ENCODE results near the gene DCLK2.

DCLK2 gene

DNA sequence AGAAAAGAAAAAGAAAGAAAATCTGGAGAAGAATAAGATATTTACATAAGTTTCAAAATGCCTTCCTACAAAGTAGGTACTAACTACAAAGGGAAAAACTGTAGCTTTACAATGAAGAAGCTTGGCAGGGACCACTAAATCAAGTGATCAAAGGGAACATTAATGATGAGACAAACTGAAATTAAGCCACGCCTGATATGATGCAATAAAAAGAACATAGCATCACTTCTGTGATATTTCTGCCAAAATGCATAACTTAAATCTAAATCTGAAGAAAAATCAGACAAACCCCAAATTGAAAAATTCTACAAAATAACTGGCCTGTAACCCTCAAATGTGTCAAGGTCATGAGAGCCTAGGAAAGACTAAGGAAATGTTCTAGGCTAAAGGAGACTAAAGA lies 8.9 kb upstream of the DCLK2 start:
- Histone ChIP-seq H3F3A (ENCODE audit: insufficient read depth, low read length) (no peaks in the 10 kb centered on the region), H3K79me2 (ENCODE audit: insufficient read depth, low read length) (no peaks in the 10 kb centered on the region), H3K9ac (ENCODE audit: low read length) (no peak overlapping the region), H3K4me2 (ENCODE audit: low read length) (no peak overlapping the region), H3K9me2 (ENCODE audit: low read depth, low read length) (no peaks in the 10 kb centered on the region), H3K27me3 (ENCODE audit: insufficient read depth, low read length) (no peaks in the 10 kb centered on the region), H3K36me3 (ENCODE audit: insufficient read depth, low read length) (no peaks in the 10 kb centered on the region), H3K9me3 (ENCODE audit: low read length) (no peaks in the 10 kb centered on the region), H3K27ac (ENCODE audit: low read depth, low read length, poor library complexity, severe bottlenecking) (no peak overlapping the region), H3K4me3 (ENCODE audit: low read depth, low read length, poor library complexity, severe bottlenecking) (no peak overlapping the region), H2AFZ (ENCODE audit: low read length) (no peak overlapping the region), H4K20me1 (ENCODE audit: insufficient read depth, low read length) (no peaks in the 10 kb centered on the region), H3K4me1 (ENCODE audit: insufficient read depth, low read length, severe bottlenecking) (no peaks in the 10 kb centered on the region)
- TF ChIP-seq, protein P1, sequence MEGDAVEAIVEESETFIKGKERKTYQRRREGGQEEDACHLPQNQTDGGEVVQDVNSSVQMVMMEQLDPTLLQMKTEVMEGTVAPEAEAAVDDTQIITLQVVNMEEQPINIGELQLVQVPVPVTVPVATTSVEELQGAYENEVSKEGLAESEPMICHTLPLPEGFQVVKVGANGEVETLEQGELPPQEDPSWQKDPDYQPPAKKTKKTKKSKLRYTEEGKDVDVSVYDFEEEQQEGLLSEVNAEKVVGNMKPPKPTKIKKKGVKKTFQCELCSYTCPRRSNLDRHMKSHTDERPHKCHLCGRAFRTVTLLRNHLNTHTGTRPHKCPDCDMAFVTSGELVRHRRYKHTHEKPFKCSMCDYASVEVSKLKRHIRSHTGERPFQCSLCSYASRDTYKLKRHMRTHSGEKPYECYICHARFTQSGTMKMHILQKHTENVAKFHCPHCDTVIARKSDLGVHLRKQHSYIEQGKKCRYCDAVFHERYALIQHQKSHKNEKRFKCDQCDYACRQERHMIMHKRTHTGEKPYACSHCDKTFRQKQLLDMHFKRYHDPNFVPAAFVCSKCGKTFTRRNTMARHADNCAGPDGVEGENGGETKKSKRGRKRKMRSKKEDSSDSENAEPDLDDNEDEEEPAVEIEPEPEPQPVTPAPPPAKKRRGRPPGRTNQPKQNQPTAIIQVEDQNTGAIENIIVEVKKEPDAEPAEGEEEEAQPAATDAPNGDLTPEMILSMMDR (IDR thresholded peaks at IDR 0.05; ENCODE audit: low read length), result no peak
- no peak for TF ChIP-seq EZH2 (IDR thresholded peaks at IDR 0.05; ENCODE audit: borderline replicate concordance, low read length)

DNA sequence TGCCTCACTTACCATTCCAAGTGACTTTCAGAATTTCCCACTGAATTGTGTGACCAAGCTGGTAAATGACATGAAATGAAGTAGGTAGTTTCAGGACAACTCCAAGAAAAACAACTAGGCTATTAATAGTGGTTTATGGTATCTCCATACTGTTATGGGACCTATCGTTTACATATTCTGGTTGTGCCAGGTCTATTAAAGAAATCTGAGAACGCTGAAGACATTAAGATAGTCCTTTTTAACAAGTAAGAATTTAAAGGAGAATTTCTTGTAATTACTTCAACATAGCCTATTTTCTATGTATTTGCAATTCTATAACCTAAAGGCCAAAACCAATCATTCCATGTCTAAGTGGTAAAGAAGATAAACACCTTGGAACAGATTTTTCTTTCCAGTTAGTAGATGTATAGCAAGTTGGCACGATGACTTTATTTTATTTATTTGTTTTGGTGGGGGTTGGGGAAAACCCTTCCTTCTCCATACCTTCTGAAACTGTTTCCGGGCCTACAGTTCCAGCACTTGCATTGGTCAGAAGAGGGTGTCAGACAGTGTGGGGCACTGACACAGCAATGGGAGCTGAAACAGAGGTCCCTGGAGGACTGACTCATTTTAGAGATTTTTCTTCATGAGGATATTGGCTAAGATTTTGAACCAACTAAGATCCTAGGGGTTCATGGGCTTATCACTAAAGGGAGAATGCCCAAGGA lies 7.6 kb upstream of the DCLK2 start:
- Histone ChIP-seq H3K27ac (ENCODE audit: low read depth, low read length, poor library complexity, severe bottlenecking) (no peak overlapping the region), H3K4me2 (ENCODE audit: low read length) (no peak overlapping the region), H3K27me3 (ENCODE audit: insufficient read depth, low read length) (no peaks in the 10 kb centered on the region), H3K9ac (ENCODE audit: low read length) (no peak overlapping the region), H4K20me1 (ENCODE audit: insufficient read depth, low read length) (no peaks in the 10 kb centered on the region), H3K36me3 (ENCODE audit: insufficient read depth, low read length) (no peaks in the 10 kb centered on the region), H3K4me1 (ENCODE audit: insufficient read depth, low read length, severe bottlenecking) (no peaks in the 10 kb centered on the region), H3F3A (ENCODE audit: insufficient read depth, low read length) (no peaks in the 10 kb centered on the region), H2AFZ (ENCODE audit: low read length) (no peak overlapping the region), H3K4me3 (ENCODE audit: low read depth, low read length, poor library complexity, severe bottlenecking) (no peak overlapping the region), H3K9me3 (ENCODE audit: low read length) (no peaks in the 10 kb centered on the region), H3K79me2 (ENCODE audit: insufficient read depth, low read length) (no peaks in the 10 kb centered on the region), H3K9me2 (ENCODE audit: low read depth, low read length) (no peaks in the 10 kb centered on the region)
- TF ChIP-seq, protein P1 (IDR thresholded peaks at IDR 0.05; ENCODE audit: low read length), result no peak
- TF ChIP-seq EZH2 (IDR thresholded peaks at IDR 0.05; ENCODE audit: borderline replicate concordance, low read length), result no peak

DNA sequence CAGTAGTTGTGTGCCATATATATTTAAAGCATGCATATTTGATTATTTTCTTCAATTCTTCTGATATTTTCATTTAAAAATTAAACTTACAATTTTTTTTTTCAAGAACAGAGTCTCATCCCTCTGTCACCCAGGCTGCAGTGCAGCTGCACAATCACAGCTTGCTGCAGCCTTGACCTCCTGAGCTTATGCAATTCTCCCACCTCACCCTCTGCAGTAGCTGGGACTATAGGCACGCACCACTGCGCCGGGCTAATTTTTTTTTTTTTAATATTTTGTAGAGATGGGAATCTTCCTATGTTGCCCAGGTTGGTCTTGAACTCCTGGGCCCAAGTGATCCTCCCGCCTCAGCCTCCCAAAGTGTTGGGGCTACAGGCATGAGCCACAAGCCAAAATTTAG lies 5.8 kb upstream of the DCLK2 start:
- no peak overlapping the region for H3K27ac ChIP-seq (ENCODE audit: low read depth, low read length, poor library complexity, severe bottlenecking)
- H3K9me2 ChIP-seq (ENCODE audit: low read depth, low read length), result no peaks in the 10 kb centered on the region
- H3K9ac ChIP-seq (ENCODE audit: low read length), result no peak overlapping the region
- no peaks in the 10 kb centered on the region for H3K79me2 ChIP-seq (ENCODE audit: insufficient read depth, low read length)
- no peaks in the 10 kb centered on the region for H3K27me3 ChIP-seq (ENCODE audit: insufficient read depth, low read length)
- no peak overlapping the region for H2AFZ ChIP-seq (ENCODE audit: low read length)
- H3K4me2 ChIP-seq (ENCODE audit: low read length), result no peak overlapping the region
- H3K36me3 ChIP-seq (ENCODE audit: insufficient read depth, low read length), result no peaks in the 10 kb centered on the region
- H3K9me3 ChIP-seq (ENCODE audit: low read length), result no peaks in the 10 kb centered on the region
- H3K4me3 ChIP-seq (ENCODE audit: low read depth, low read length, poor library complexity, severe bottlenecking), result no peak overlapping the region
- H3K4me1 ChIP-seq (ENCODE audit: insufficient read depth, low read length, severe bottlenecking), result no peaks in the 10 kb centered on the region
- TF ChIP-seq, protein P1 (IDR thresholded peaks at IDR 0.05; ENCODE audit: low read length), result no peak
- no peak for TF ChIP-seq EZH2 (IDR thresholded peaks at IDR 0.05; ENCODE audit: borderline replicate concordance, low read length)
- H4K20me1 ChIP-seq (ENCODE audit: insufficient read depth, low read length), result no peaks in the 10 kb centered on the region
- no peaks in the 10 kb centered on the region for H3F3A ChIP-seq (ENCODE audit: insufficient read depth, low read length)

Data from OCI-LY1 (cell line).